ENCODE data around the gene TSNAXIP1.

Gene TSNAXIP1

DNA sequence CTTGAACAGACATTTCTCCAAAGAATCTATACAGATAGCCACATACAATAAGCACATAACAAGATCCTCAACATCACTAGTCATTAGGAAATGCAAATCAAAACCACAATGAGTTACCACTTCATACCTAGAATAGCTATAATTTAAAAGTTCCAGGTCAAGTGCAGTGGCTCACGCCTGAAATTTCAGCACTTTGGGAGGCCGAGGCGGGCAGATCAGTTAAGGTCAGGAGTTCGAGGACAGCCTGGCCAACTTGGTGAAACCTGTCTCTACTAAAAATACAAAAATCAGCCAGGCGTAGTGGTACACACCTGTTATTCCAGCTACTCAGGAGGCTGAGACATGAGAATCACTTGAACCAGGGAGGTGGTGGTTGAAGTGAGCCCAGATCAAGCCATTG, 20.2 kb upstream of the TSNAXIP1 start:
- H3K4me3 Mint-ChIP-seq: no peak overlapping the region
- no peak for DNase-seq
- H3K36me3 Mint-ChIP-seq (ENCODE audit: low read depth): peaks cover 50% of the 10 kb centered on the region
- TF ChIP-seq, protein P1, sequence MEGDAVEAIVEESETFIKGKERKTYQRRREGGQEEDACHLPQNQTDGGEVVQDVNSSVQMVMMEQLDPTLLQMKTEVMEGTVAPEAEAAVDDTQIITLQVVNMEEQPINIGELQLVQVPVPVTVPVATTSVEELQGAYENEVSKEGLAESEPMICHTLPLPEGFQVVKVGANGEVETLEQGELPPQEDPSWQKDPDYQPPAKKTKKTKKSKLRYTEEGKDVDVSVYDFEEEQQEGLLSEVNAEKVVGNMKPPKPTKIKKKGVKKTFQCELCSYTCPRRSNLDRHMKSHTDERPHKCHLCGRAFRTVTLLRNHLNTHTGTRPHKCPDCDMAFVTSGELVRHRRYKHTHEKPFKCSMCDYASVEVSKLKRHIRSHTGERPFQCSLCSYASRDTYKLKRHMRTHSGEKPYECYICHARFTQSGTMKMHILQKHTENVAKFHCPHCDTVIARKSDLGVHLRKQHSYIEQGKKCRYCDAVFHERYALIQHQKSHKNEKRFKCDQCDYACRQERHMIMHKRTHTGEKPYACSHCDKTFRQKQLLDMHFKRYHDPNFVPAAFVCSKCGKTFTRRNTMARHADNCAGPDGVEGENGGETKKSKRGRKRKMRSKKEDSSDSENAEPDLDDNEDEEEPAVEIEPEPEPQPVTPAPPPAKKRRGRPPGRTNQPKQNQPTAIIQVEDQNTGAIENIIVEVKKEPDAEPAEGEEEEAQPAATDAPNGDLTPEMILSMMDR (IDR thresholded peaks at IDR 0.05): no peak
- no peak overlapping the region for H3K27ac Mint-ChIP-seq
- H3K4me1 Mint-ChIP-seq: peaks cover 10% of the 10 kb centered on the region
- H3K9me3 Mint-ChIP-seq: peaks cover 10% of the 10 kb centered on the region
- H3K27me3 Mint-ChIP-seq (ENCODE audit: low read depth, poor library complexity): peaks cover 5% of the 10 kb centered on the region

DNA sequence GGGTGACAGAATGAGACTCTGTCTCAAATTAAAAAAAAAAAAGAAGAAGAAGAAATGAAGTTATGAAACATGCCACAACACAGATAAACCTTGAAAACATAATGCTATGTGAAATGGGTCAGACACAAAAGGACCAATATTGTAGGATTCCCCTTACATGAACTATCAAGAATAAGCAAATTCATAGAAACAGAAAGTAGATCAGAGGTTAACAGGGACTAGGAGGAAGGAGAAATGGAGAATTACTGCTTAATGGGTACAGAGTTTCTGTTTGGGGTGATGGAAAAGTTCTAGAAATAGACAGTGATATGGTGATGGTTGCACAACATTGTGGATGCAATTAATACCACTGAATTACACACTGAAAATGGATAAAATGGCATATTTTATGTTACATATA, 16.6 kb upstream of the TSNAXIP1 start:
- Mint-ChIP-seq H3K9me3 (no peaks in the 10 kb centered on the region), H3K27me3 (ENCODE audit: low read depth, poor library complexity) (peaks cover 5% of the 10 kb centered on the region), H3K27ac (no peak overlapping the region), H3K4me1 (no peaks in the 10 kb centered on the region), H3K4me3 (no peak overlapping the region), H3K36me3 (ENCODE audit: low read depth) (peaks cover 29% of the 10 kb centered on the region)
- no peak for DNase-seq
- TF ChIP-seq, protein P1 (IDR thresholded peaks at IDR 0.05): no peak

DNA sequence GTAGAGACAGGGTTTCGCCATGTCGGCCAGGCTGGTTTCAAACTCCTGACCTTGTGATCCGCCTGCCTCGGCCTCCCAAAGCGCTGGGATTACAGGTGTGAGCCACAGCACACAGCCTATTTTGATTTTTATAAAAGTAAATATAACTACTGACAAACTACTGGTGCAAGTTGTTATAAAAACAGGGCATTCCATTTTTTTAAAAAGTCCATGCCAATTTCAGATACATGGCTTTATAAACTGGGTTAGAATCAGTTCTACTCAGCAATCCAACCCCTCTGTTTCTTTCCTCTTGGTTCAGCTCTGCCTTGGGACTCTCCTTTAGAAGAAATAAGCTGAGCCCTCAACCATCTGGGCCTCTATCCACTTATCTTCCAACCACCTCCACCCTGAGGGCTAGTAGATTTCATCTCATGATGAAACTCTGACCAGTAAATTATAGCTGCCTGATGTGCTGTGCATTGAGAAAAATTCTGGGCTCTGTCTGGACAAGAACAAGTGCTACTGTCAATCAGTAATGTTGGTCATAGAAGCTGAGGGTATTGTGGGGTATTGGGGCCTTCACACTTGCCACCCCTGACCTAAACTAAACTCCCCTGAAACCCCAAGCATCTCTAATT, 10.5 kb upstream of the TSNAXIP1 start:
- peaks cover 42% of the 10 kb centered on the region for H3K36me3 Mint-ChIP-seq (ENCODE audit: low read depth)
- no peaks in the 10 kb centered on the region for H3K27me3 Mint-ChIP-seq (ENCODE audit: low read depth, poor library complexity)
- H3K4me3 Mint-ChIP-seq: no peak overlapping the region
- TF ChIP-seq, protein P1 (IDR thresholded peaks at IDR 0.05): no peak
- no peaks in the 10 kb centered on the region for H3K9me3 Mint-ChIP-seq
- no peaks in the 10 kb centered on the region for H3K4me1 Mint-ChIP-seq
- no peak overlapping the region for H3K27ac Mint-ChIP-seq
- DNase-seq: no peak

DNA sequence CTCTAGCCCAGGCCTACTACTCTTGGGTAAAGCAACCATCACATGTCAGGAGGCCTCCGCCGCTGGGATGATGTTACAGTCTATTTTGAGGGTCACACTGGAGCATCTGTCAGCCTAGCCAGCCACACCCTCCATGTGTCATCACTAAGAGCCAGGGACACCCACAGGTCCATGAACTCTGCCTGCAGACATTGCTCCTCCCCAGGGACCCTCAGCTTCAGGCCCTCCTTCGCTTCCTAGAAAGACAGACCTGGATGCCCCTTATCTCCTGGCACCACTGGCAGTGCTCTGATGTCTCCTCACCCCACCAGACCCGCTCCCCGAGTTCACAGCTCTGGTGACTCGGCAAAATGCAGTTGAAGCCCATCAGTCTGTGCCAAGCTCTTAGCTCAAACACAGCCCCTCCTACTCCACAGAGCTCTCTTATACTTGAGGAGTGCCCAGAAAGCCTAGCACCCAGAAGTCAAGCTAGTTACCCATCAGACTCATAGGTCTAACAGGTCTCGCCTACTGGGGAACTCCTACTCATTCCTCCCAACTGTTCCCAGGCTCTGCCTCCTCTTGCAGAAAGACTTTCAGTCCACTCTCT, 6.3 kb upstream of the TSNAXIP1 start:
- Mint-ChIP-seq H3K9me3 (no peaks in the 10 kb centered on the region), H3K27me3 (ENCODE audit: low read depth, poor library complexity) (no peaks in the 10 kb centered on the region), H3K27ac (peak overlapping the region; percentile 26), H3K4me3 (no peak overlapping the region), H3K36me3 (ENCODE audit: low read depth) (peaks cover 83% of the 10 kb centered on the region), H3K4me1 (peaks cover 13% of the 10 kb centered on the region)
- TF ChIP-seq, protein P1 (IDR thresholded peaks at IDR 0.05): no peak
- DNase-seq: no peak

DNA sequence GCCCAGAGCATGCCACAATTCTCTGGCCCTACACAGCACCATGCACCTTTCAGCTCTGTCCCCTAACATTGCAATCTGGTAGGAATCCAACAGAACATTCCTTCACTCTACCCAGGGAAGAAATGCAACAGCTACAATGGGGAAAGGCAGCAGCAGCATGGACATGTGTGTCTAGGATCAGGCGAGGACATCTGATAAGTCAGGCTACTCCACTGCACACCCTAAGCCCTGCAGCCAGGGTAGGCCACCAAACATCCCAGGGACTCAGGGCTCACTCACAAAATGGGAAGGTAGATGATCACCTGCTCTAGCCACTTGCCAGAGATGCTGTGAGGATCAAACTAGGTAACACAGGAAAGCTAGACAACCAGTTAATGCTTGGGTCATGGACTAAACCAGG, 5.4 kb upstream of the TSNAXIP1 start:
- Mint-ChIP-seq H3K36me3 (ENCODE audit: low read depth) (peaks cover 83% of the 10 kb centered on the region), H3K27me3 (ENCODE audit: low read depth, poor library complexity) (no peaks in the 10 kb centered on the region), H3K27ac (no peak overlapping the region), H3K9me3 (no peaks in the 10 kb centered on the region), H3K4me1 (peaks cover 16% of the 10 kb centered on the region), H3K4me3 (no peak overlapping the region)
- DNase-seq: no peak
- TF ChIP-seq, protein P1 (IDR thresholded peaks at IDR 0.05): no peak

DNA sequence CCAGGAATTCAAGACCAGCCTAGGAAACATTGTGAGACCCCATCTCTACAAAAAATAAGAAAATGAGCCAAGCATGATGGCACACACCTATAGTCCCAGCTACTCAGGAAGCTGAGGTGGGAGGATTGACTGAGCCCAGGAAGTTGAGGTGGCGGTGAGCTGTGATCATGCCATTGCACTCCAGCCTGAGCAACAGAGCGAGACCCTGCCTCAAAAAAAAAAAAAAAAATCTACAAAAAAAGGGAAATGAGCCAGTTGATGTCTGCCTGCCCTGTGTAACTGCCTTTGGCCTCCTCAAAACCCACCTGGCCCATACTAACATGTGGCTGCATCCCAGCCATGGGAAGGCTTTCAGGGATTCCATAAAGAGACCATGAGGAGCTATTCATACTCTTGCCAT, 4.8 kb upstream of the TSNAXIP1 start:
- H3K4me1 Mint-ChIP-seq: peaks cover 16% of the 10 kb centered on the region
- H3K4me3 Mint-ChIP-seq: no peak overlapping the region
- TF ChIP-seq, protein P1 (IDR thresholded peaks at IDR 0.05): no peak
- DNase-seq: no peak
- no peaks in the 10 kb centered on the region for H3K27me3 Mint-ChIP-seq (ENCODE audit: low read depth, poor library complexity)
- peak overlapping the region; percentile 77 for H3K27ac Mint-ChIP-seq
- peaks cover 76% of the 10 kb centered on the region for H3K36me3 Mint-ChIP-seq (ENCODE audit: low read depth)
- H3K9me3 Mint-ChIP-seq: no peaks in the 10 kb centered on the region
